HEK293T (cell line): ENCODE data around the gene HERC3.

Experiments used
- BHLHE40 ChIP-seq: fragments of 450-650 bp; IDR thresholded peaks from 2 replicates; pipeline ENCODE4 v1.6.1; 2016; ENCODE audit warnings: mild to moderate bottlenecking, moderate library complexity, borderline replicate concordance
- CTBP1 ChIP-seq: fragments of 450-650 bp; IDR thresholded peaks from 2 replicates; pipeline ENCODE4 v1.6.1; 2016; ENCODE audit warnings: borderline replicate concordance
- HDGF ChIP-seq: fragments of 450-650 bp; IDR thresholded peaks from 2 replicates; pipeline ENCODE4 v1.6.1; 2017; ENCODE audit warnings: antibody characterized with exemption, borderline replicate concordance
- ZNF384 ChIP-seq: fragments of 450-650 bp; IDR thresholded peaks from 2 replicates; pipeline ENCODE4 v1.6.1; 2016

GRCh38 chr4:88592600-88593448 lies 544 bp downstream of the HERC3 start:
- TF ChIP-seq BHLHE40 (no peak), CTBP1 (no peak), HDGF (no peak), ZNF384 (no peak)
